HTR-8/SVneo (cell line): ENCODE data around the gene LRIG2.
A peak's percentile ranks its signal among the peaks of the same experiment; 100 is the strongest.
"Not testable (repeated sequence)": the region's sequence is repeated elsewhere in the genome, so short reads cannot be mapped to it uniquely, and the experiment has no call there.

ENCODE experiments used
- DNase-seq: peaks from one replicate; pipeline ENCODE4 v3.0.0; 2011; ENCODE audit warnings: low spot score, mixed read lengths; ENCODE audit not compliant: insufficient read length
- FAIRE-seq: peaks from 2 replicates; lab custom pipeline; 2011; peaks lifted over from hg19 to GRCh38; lab: Jason Lieb, UNC

Gene LRIG2, protein sequence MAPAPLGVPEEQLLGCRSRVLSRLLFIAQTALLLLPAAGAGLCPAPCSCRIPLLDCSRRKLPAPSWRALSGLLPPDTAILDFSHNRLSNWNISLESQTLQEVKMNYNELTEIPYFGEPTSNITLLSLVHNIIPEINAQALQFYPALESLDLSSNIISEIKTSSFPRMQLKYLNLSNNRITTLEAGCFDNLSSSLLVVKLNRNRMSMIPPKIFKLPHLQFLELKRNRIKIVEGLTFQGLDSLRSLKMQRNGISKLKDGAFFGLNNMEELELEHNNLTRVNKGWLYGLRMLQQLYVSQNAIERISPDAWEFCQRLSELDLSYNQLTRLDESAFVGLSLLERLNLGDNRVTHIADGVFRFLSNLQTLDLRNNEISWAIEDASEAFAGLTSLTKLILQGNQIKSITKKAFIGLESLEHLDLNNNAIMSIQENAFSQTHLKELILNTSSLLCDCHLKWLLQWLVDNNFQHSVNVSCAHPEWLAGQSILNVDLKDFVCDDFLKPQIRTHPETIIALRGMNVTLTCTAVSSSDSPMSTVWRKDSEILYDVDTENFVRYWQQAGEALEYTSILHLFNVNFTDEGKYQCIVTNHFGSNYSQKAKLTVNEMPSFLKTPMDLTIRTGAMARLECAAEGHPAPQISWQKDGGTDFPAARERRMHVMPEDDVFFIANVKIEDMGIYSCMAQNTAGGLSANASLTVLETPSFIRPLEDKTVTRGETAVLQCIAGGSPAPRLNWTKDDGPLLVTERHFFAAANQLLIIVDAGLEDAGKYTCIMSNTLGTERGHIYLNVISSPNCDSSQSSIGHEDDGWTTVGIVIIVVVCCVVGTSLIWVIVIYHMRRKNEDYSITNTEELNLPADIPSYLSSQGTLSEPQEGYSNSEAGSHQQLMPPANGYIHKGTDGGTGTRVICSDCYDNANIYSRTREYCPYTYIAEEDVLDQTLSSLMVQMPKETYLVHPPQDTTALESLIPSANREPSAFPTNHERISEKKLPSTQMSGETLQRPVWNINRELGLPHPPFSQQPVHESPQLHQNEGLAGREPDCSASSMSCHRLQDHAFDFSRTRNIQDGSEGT

DNA sequence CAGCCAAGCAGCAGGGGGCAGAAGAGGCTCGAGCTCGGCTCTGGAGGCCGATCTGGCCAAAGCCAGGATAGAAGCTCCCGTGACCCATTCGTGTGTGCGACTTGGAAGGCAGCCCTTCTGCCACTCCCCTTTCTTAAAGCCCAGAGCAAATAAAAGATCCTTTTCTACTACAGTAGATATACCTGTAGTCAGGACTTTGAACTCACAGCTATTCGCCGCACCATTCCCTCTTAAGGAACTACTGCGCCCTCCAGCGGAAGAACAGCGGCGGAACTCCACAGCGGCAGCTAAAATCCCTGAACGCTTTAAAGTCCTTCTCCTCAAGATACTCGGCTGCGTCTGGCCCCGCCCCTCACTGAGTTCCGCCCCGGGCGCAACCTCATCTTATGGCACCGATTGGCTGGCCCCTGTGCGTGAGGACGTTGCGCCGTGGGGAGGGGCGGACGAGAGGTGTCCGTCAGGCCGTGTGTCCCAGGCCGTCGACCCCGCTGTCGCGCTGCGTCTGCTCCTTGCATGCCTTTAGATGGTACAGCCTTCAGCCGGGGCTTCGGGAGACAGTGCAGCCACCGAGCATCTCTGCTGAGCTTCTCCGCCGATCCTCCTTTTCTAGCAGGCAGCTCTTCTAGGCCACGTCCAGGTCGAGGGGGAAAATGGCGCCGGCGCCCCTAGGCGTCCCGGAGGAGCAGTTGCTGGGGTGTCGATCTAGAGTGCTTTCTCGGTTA, at the start of gene LRIG2:
Gene LRIG2 (plus strand): TSS at position 442 of the 722 bp plus-strand sequence. CDS start 209 bp downstream, at position 651.
- FAIRE-seq: no peak
- peak; percentile 86 for DNase-seq

DNA sequence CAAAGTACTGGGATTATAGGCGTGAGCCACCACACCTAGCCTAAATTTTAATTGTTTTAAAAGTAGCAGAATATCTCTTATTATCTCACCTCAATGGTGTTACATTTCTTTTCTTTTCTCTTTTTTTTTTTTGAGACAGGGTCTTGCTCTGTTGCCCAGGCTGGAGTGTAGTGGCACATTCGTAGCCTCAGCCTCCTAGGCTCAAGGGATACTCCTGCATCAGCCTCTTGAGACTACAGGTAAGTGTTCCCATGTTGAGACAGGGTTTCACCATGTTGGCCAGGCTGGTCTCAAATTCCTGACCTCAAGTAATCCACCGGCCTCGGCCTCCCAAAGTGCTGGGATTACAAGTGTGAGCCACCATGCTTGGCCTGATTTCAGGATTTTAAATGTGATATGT, 49.7 kb upstream of the LRIG2 start:
- FAIRE-seq, DNase-seq: not testable (repeated sequence)

DNA sequence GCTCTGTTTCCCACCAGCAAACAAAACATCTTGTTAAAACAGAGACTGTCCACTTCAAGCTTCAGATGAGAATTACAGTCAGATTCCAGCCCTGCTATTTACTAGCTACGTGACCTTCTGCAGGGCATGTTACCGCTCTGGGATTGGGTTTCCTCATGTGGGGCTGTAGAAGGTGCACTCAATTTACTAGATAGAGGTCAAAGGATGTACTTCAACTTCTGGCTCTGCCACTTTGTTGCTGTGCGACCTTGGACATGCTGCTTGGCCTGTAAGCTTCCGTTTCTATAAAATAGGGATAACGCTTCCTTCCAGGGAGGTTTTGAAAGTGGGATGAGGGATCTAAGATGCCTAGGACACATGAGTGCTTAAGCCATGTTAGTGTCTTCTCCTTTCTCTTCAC, 46.0 kb upstream of the LRIG2 start:
- DNase-seq (no peak), FAIRE-seq (no peak)

DNA sequence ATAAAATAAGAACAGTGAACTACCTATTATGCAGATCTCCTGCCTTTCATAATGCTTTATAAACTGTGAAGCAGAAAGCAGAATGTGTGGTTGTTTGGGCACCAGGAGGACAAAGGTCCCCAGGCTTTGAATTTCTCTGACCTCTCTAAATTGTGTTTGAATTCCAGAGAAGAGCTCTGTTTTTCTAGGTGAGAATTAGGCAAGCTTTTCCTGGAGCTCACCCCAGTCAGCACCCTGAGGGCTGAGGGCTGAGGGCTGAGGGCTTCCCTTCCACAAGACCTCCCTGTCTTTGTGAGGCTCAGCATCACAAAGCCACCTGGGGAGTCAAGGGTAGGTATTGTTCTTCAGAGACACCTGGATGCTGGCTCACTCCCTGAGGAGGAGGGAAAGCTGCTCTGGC, 45.5 kb upstream of the LRIG2 start:
- no peak for FAIRE-seq
- DNase-seq: no peak

DNA sequence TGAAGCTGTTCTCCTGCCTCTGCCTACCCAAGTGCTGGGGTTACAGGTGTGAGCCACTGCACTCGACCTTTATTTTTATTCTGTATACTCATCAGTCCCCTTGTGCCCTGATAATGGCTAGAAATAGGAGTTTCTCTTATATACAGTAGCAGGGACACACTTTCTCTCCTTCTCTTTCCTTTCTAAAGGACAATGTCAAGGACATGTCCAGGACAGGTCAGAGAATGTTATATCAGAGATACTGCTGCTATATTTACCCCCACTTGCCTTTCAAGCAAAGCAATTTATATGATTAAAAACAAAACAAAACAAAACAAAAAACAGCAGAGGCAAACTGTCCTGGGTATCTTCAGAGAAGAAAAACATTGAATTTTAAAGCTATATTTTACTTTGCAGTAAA, 43.2 kb upstream of the LRIG2 start:
- FAIRE-seq (no peak), DNase-seq (no peak)

DNA sequence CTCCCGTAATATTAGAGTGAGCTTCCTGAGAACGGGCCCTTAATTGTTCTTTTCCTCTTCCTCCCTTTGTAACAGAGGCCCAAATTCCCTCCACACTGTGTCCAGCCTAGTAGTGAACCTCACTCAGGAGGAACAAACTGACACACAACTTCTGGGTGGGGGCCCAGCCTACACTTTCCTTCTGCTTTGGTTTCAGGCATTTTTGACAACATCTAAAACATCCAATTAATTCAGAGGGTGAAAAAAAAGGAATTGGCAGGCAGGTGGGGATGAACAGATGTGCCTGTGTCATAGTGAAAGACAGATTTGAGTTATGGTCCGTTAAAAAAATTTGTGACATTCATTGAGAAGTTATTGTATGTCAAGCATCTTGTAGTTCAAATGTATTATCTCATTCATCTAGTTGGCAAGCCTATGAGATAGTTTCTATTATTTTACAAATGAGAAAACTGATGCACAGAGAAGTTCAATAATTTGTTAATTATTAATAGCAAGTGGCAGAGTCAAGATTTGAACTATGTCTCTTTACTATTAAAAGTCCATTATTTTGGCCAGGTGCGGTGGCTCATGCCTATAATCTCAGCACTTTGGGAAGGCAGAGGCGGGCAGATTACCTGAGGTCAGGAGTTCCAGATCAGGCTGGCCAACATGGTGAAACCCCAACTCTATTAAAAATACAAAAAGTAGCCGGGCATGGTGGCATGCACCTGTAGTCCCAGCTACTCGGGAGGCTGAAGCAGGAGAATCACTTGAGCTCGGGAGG, 41.6 kb upstream of the LRIG2 start:
- FAIRE-seq (no peak), DNase-seq (no peak)

DNA sequence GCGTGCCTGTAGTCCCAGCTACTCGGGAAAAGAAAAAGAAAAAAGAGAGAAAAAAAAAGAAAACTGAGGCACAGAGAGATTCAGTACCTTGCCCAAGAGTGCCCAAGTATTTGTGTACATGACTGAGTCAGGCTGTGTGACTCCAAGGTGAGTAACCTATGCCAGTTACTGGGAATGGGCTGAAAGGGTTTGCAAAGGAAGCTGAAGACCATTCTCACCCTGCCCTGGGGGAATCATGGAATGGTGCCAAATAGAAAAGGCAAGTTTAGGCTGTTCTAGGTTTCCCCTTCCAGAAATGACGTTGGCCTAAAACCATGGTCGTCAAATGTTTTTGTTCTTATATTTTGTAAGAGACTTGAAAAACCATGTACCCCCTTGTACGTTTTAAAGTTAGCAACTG, 37.9 kb upstream of the LRIG2 start:
- no peak for DNase-seq
- no peak for FAIRE-seq

DNA sequence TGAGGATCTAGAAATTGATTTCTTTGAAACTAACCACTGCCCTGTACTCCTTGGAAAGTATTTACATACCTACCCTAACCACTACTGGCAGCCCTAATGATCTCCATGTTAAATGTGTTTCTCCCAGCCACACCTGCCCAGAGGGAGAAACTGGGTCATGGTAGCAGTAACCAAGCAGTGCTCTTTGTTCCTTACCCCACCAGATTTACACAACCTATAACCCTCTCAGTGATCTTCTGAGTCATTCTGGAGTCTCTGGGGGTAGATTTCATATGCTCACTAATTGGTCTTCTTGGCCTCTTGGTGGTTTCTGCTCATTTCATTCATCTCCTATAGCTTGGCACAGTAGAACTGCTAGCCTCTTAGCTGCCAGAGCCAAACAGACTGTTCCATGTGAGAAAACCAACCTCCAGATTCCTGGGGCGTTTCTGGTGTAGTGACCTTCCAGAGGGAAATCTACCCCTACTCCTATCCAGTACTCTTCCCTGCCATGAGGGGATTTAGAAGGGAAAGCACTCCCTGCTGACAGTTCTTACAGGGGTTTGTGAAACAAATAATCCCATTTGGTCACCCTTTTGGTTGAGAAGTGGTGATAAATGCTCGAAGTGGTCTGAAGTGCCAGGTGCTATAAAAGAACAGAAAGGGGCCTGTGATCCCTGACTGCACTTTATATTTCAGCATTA, 36.2 kb upstream of the LRIG2 start:
- DNase-seq (no peak), FAIRE-seq (no peak)

DNA sequence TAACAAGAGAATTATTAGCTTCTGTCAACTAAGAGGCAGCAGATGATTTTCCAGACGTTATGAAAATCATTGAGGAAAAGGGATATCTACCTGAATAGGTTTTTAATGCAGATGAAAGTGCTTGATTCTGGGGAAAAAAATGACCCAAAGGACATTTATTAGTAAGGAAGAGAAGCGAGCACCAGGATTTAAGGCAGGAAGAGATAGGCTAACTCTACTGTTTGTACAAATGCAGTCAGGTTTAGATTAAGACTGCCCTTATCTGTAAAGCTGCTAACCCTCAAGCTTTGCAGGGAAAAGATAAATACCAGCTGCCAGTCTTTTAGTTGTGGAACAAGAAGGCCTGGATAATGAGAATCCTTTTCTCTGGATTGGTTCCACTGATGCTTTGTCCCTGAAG, 33.0 kb upstream of the LRIG2 start:
- DNase-seq: no peak
- FAIRE-seq: no peak

DNA sequence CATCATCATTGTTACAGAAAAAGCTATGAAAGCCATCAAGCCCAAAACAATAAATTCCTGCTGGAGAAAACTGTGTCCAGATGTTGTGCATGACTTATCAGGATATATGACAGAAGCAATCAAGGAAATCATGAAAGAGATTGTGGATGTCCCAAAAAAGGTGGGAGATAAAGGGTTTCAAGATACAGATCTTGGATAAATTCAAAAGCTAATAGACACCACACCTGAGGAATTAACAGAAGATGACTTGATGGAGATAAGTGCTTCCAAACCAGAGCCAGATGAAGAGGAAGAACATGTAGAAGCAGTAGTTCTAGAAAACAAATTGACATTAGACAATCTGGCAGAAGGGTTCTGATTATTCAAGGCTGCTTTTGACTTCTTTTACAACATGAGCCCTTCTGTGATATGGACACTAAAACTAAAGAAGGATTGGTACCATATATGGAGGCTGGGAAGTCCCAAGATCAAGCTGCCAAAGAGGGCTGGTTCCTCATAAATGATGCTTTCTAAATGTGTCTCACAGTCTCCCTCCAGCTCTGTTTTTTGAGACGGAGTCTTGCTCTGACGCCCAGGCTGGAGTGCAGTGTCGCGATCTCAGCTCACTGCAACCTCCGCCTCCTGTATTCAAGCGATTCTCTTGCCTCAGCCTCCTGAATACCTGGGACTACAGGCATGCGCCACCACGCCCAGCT, 32.1 kb upstream of the LRIG2 start:
- FAIRE-seq (no peak), DNase-seq (no peak)

DNA sequence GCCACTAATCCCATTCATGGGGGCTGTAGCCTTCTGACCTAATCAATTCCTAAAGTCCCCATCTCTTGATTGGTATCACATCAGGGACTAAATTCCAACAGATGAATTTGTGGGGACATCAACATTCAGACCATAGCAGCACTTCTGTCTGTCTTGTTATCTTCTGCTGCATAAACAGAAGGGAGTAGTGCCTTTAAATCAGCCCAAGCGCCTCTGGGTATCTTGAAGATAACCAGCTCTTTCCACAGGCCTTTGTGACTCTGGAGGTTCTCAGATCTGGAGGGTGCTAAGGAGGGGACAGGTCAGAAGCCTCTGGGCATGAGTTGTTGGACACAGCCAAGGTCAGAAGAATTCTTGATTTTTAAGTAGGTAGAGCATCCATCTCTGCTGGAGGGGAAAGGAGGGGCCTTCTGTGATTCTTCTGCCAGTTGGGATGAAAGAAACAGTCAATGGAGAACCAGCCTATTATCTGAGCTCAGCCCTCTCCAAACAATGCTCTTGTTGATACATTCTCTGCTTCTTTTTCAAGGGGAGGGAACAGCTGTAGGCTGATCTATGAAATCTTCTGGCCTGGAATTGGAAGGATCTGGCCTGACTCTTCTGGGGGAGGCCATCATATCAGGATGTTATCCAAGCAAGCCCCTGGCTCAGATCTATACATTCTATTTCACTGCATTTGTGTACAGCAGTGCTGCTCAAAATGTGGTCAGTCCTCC, 31.3 kb upstream of the LRIG2 start:
- FAIRE-seq (no peak), DNase-seq (no peak)

DNA sequence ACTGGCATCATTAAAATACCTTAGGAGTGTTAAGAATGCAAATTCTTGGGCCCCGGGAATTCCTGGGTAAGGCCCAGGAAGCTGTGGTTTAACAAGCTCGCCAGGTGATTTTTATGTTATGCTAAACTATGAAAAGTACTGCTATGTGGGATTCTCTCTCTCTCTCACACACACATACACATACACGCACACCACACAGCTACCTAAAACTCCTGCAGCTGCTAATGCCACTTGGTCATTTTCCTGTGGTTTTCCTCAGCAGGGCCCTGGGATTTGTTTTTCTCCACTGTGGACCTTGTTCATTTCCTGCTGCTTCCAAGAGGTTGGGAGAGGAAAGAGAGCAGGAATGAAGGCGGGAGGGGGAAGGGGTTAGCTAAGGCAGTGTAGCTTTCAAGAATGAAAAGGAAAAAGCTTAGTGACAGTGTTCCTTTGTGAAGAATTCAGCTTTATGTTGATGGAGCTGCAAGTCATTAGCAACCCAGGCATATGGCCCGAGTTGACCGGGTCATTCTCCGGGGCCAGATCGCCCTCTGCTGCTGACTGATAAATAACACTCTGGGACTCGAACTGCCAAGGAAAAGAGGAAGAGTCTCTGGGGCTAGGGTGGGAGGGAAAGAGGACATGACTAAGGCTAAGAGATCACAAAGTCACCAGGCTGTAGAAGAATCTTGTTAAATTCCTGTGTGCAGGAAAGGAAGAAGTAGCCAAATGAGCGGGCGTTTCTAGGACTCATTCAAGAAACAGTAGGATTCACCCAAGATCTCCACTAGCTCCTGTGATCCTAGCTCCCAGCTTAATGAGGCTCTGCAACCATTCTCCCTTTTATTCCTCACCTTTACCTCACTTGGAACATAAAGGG, 30.5 kb upstream of the LRIG2 start:
- no peak for FAIRE-seq

DNA sequence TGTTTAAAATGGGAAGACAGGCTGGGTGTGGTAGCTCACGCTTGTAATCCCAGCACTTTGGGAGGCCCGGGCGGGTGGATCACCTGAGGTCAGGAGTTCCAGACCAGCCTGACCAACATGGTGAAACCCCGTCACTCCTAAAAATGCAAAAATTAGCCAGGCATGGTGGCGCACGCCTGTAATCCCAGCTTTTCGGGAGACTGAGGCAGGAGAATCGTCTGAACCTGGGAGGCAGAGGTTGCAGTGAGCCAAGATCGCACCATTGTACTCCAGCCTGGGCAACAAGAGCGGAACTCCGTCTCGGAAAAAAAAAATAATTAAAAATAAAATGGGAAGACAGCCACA, 29.9 kb upstream of the LRIG2 start:
- FAIRE-seq, DNase-seq: not testable (repeated sequence)

More for the DNA sequence above, 30.5 kb upstream of the LRIG2 start:
- DNase-seq: peak; percentile 60

DNA sequence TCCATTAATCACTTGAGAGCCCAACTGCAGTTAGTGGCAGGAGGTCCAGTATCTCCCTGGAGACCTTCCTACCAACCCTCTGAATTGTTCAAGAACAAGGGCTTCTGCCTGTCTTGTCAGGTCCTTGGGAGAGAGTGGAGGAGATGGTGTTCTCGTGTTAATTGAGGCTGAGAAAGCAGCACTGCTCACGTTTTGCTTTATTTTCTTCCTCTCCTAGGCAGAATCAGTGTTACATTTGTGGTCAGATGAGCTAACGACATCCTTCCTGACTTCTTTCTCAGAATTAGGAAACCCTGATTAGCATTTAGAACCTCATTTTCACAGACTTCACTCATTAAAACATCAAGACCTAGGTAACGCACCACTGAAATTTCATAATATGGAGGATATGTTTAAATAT, 26.4 kb upstream of the LRIG2 start:
- no peak for DNase-seq
- FAIRE-seq: no peak

DNA sequence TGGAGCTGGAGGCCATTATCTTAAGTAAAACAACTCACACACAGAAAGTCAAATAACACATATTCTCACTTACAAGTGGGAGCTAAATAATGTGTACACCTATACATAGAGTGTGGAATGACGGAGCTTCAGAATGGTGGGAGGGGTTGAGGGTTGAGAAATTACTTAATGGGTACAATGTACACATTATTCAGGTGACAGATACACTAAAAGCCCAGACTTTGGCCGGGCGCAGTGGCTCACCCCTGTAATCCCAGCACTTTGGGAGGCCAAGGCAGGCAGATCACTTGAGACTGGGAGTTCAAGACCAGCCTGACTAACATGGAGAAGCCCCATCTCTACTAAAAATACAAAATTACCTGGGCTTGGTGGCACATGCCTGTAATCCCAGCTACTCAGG, 24.9 kb upstream of the LRIG2 start:
- no peak for DNase-seq
- FAIRE-seq: no peak

DNA sequence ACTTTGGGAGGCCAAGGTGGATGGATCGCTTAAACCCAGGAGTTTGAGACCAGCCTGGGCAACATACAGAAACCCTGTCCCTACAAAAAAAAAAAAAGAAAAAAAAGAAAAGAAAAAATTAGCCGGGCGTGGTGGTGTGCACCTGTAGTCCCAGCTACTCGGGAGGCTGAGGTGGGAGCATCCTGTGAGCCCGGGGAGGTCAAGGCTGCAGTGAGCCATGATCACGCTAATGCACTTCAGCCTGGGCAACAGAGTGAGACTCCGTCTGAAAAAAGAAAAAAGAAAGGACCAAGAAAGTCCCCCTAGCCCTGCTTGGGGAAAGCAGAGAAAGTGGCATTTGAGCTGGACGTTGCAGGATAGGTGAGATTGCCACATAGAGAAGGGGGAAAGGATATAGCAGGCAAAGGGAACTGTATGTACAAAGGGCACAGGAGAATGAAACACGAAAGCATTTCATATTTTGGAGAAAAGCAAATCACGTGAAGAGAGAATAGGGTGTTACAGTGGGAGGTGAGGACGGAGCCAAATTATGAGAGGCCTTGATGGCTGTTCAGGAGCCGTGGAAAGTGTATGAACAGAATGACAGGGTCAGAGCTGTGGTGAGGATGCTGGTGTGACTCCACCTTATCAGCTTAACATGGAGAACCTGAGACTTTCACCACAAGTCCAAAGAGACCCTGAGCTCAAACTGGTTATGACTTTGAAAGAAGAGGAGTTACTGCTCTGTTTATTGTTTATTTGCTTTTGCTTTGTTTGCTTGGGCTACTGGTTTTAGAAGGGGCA, 19.5 kb upstream of the LRIG2 start:
- no peak for DNase-seq

More for the DNA sequence above, 19.5 kb upstream of the LRIG2 start:
- no peak for FAIRE-seq
